ENCODE measurements around the gene TBATA. TPM values are rescaled to one million over a fixed set of nuclear protein-coding genes. Genes with fewer than 3 reads are reported as not detected.

Gene TBATA
- total and polyA plus RNA-seq, 4 experiments from 2014 or later: not detected

DNA sequence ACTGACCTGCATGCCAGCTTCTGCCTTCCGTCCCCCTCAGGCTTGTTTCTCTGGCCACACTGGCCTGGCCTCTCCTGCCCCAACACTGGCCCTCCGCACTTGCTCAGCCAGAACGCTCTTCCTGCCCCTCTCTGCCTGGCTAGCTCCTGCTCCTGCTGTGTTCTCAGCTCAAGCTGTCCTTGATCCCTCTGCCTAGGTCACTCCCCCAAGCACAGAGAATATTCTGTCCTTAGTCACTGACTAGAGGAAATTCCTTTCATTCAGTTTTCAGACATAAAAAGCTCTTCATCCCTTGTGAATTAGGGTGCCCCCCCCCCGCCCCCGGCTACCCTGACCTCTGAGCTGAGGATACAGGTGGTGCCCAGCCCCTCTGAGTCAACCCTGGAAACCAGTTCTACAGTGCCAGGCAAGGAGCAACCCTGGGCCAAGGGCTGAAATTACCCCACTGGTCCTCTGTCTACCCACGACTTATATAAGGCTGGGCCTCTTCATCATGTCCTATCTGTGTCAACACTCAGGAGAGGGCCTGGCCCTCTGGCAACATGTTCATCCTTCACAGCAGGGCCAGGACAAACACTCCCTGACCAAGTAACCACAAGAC lies 23.9 kb upstream of the TBATA start:
- Mint-ChIP-seq H3K36me3 (no peaks in the 10 kb centered on the region), H3K9me3 (peaks cover 0 to 2% (median 0%) of the 10 kb centered on the region in 8 donors), H3K4me1 (peaks cover under 1 to 1% (median under 1%) of the 10 kb centered on the region in 4 donors), H3K27ac (no peak overlapping the region), H3K27me3 (peaks cover 9 to 14% of the 10 kb centered on the region in 2 donors), H3K4me3 (no peak overlapping the region)
- CTCF ChIA-PET (ENCODE audit: partially characterized antibody): no interaction called here
- no peak for DNase-seq
- Histone ChIP-seq H3K4me1 (ENCODE audit: insufficient read depth, low read length) (no peaks in the 10 kb centered on the region), H3K27me3 (ENCODE audit: insufficient read depth, low read length) (no peaks in the 10 kb centered on the region), H3K27ac (ENCODE audit: low read depth, low read length) (no peak overlapping the region), H3K9me3 (ENCODE audit: control insufficient read depth in 1 of 2, low read length in 2 of 2) (no peaks in the 10 kb centered on the region), H3K4me3 (ENCODE audit: low read length in 2 of 2) (no peak overlapping the region), H3K36me3 (ENCODE audit: insufficient read depth, low read length) (no peaks in the 10 kb centered on the region)
- intact Hi-C loops (cut with micrococcal nuclease): no loop called here
- POLR2A ChIA-PET (ENCODE audit: partially characterized antibody): no interaction called here

DNA sequence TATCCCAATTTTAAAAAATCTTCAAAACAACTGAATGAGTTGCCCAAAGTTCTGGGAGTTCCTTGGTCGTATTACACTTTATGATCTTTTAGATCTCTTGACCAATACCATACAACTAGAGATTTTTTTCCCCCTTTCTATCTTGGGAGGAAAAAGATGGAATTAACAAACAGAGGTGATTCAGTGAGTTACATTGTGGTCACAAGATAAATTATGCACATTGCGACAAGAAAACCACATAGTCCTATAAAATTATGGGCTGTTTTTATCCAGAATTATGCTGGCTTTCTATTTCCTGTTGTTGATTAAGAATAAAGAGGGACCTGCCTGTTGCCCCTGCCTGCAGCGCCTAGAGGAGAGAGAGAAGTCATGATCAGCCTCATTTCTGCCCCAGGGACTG lies 22.4 kb upstream of the TBATA start:
- Mint-ChIP-seq H3K27ac (no peak overlapping the region), H3K4me3 (no peak overlapping the region), H3K4me1 (no peaks in the 10 kb centered on the region), H3K36me3 (no peaks in the 10 kb centered on the region), H3K27me3 (peaks cover 10 to 14% of the 10 kb centered on the region in 2 donors), H3K9me3 (peaks cover 0 to 2% (median 0%) of the 10 kb centered on the region in 8 donors)
- Histone ChIP-seq H3K9me3 (ENCODE audit: control insufficient read depth in 1 of 2, low read length in 2 of 2) (no peaks in the 10 kb centered on the region), H3K4me1 (ENCODE audit: insufficient read depth, low read length) (no peaks in the 10 kb centered on the region), H3K4me3 (ENCODE audit: low read length in 2 of 2) (no peak overlapping the region), H3K27me3 (ENCODE audit: insufficient read depth, low read length) (no peaks in the 10 kb centered on the region), H3K27ac (ENCODE audit: low read depth, low read length) (no peak overlapping the region), H3K36me3 (ENCODE audit: insufficient read depth, low read length) (no peaks in the 10 kb centered on the region)
- intact Hi-C loops (cut with micrococcal nuclease): no loop called here
- no peak for DNase-seq
- ChIA-PET POLR2A (ENCODE audit: partially characterized antibody) (no interaction called here), CTCF (ENCODE audit: partially characterized antibody) (no interaction called here)

DNA sequence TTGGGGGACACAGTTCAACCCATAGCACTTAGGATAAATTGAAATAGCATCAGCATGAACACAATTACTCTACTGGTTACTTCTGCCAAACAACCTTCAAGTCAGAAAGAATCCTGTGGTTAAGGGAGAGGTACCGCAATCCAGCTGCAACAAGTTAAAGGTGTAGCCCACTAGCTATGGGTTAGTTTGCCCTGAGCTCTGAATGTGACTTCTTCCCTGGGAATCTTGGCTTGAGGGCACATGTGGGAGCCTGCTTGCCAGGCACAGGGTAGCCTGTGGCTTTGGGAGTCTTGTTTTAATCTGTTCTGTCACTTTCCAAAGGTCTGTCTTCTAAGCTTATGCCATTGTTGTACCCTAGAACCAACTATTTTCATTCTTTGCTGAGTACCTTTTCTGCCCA lies 21.7 kb upstream of the TBATA start:
- H3K27me3 Mint-ChIP-seq: peaks cover 14 to 18% of the 10 kb centered on the region in 2 donors

DNA sequence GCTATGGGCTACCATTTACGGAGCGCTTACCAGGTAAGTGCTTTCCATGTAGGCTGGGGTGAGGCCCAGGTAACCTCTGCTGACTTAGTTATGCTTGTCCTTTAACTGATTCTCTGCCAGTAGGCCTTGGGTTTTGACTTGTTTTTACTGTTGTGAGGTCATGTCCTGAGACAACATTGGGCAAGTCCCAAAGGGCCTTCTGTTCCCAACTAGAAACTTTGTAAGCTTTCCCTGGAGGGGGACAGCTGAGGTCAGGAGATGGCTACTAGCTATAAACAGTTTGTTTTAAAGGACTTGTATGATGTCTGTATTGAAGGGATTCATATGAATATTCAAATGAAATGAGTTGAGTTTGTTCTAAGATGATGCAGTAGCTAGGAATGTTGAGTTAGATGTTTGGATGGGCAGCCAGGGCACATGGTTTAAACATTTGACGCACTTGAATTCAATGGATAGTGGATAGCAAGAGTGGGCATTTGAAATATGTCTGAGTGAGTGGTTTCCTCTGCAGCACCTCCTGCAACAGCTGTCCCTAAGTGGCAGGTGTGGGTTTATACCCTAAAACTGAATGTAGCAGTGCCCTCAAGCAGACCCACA lies 20.5 kb upstream of the TBATA start:
- Mint-ChIP-seq H3K27me3 (peaks cover 18 to 19% of the 10 kb centered on the region in 2 donors), H3K4me3 (no peak overlapping the region), H3K36me3 (no peaks in the 10 kb centered on the region), H3K9me3 (peaks cover 0 to 2% (median 0%) of the 10 kb centered on the region in 8 donors), H3K27ac (no peak overlapping the region), H3K4me1 (no peaks in the 10 kb centered on the region)
- Histone ChIP-seq H3K27me3 (ENCODE audit: insufficient read depth, low read length) (no peaks in the 10 kb centered on the region), H3K36me3 (ENCODE audit: insufficient read depth, low read length) (no peaks in the 10 kb centered on the region), H3K27ac (ENCODE audit: low read depth, low read length) (no peak overlapping the region), H3K4me1 (ENCODE audit: insufficient read depth, low read length) (no peaks in the 10 kb centered on the region), H3K4me3 (ENCODE audit: low read length in 2 of 2) (no peak overlapping the region), H3K9me3 (ENCODE audit: control insufficient read depth in 1 of 2, low read length in 2 of 2) (no peaks in the 10 kb centered on the region)
- ChIA-PET CTCF (ENCODE audit: partially characterized antibody) (no interaction called here), POLR2A (ENCODE audit: partially characterized antibody) (no interaction called here)
- DNase-seq: no peak
- intact Hi-C loops (cut with micrococcal nuclease): no loop called here

More for the DNA sequence above, 21.7 kb upstream of the TBATA start:
- no peak overlapping the region for H3K4me3 Mint-ChIP-seq
- no peak overlapping the region for H3K4me3 ChIP-seq (ENCODE audit: low read length in 2 of 2)
- CTCF ChIA-PET (ENCODE audit: partially characterized antibody): no interaction called here
- DNase-seq: no peak
- H3K27me3 ChIP-seq (ENCODE audit: insufficient read depth, low read length): no peaks in the 10 kb centered on the region
- H3K9me3 ChIP-seq (ENCODE audit: control insufficient read depth in 1 of 2, low read length in 2 of 2): no peaks in the 10 kb centered on the region
- no peak overlapping the region for H3K27ac Mint-ChIP-seq
- H3K4me1 Mint-ChIP-seq: no peaks in the 10 kb centered on the region
- H3K36me3 Mint-ChIP-seq: no peaks in the 10 kb centered on the region
- no peaks in the 10 kb centered on the region for H3K36me3 ChIP-seq (ENCODE audit: insufficient read depth, low read length)
- POLR2A ChIA-PET (ENCODE audit: partially characterized antibody): no interaction called here
- peaks cover 0 to 2% (median 0%) of the 10 kb centered on the region in 8 donors for H3K9me3 Mint-ChIP-seq
- H3K27ac ChIP-seq (ENCODE audit: low read depth, low read length): no peak overlapping the region
- no peaks in the 10 kb centered on the region for H3K4me1 ChIP-seq (ENCODE audit: insufficient read depth, low read length)
- intact Hi-C loops (cut with micrococcal nuclease): no loop called here

DNA sequence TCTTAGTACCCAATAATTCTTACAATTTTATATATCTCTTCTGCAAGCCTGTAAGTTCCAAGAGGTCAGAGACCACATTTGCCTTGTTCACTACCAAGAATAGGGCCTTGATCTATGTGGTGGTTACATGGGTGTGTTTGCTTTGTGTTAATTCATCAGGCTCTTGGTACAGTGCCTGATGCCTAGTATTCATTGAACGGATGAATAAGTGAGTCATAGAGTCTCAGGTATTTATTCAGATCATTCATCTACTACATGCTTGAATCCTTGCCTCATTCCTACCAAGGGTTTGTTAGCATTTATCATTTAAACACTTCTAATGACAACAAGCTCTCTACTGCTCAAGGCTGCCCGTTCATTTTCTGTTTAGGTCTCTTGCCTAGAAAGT lies 19.2 kb upstream of the TBATA start:
- no peaks in the 10 kb centered on the region for H3K36me3 Mint-ChIP-seq
- H3K27me3 ChIP-seq (ENCODE audit: insufficient read depth, low read length): no peaks in the 10 kb centered on the region
- H3K4me3 ChIP-seq (ENCODE audit: low read length in 2 of 2): no peak overlapping the region
- ChIA-PET POLR2A (ENCODE audit: partially characterized antibody) (no interaction called here), CTCF (ENCODE audit: partially characterized antibody) (interaction anchor here (1.5 kb wide), 1 partner anchor 12 kb away, joined by 3 read pairs; no protein-coding TSS in a partner anchor)
- no peaks in the 10 kb centered on the region for H3K4me1 Mint-ChIP-seq
- H3K4me3 Mint-ChIP-seq: no peak overlapping the region
- H3K27ac Mint-ChIP-seq: no peak overlapping the region
- no peaks in the 10 kb centered on the region for H3K4me1 ChIP-seq (ENCODE audit: insufficient read depth, low read length)
- peaks cover 0 to 2% (median 0%) of the 10 kb centered on the region in 8 donors for H3K9me3 Mint-ChIP-seq
- H3K27ac ChIP-seq (ENCODE audit: low read depth, low read length): no peak overlapping the region
- intact Hi-C loops (cut with micrococcal nuclease): no loop called here
- peaks cover 18 to 22% of the 10 kb centered on the region in 2 donors for H3K27me3 Mint-ChIP-seq
- H3K36me3 ChIP-seq (ENCODE audit: insufficient read depth, low read length): no peaks in the 10 kb centered on the region
- no peak for DNase-seq
- no peaks in the 10 kb centered on the region for H3K9me3 ChIP-seq (ENCODE audit: control insufficient read depth in 1 of 2, low read length in 2 of 2)

DNA sequence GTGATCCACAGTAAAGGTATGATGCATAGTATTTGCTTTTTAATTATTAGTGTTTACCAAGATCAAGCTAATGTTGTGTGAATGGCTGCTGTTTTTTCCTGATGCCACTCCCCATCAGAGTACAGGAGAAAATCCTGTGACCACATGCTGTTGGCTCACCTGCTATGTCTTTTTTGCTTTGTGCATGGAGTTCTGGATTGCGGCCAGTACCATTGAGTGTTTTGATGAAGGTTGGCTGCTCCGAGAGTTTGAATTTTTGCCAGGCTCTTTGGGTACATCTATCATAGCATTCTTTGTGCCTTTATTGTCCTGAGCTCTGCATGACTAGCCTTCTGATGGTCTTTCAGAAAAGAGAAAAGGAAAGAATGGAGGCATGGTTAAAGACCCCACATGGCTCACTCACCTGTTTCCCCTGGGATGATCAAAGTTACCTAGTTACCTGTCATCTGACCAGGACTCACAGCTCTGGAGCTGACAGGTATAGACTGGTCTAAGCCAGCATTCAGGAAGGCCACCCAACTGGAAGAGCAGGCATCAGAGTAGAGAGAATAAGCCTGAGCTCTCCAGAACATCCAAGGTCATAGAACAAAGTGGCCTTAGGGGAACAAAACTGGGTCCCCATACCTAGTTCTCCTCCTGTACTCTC lies 18.7 kb upstream of the TBATA start:
- Histone ChIP-seq H3K4me1 (ENCODE audit: insufficient read depth, low read length) (no peaks in the 10 kb centered on the region), H3K9me3 (ENCODE audit: control insufficient read depth in 1 of 2, low read length in 2 of 2) (no peaks in the 10 kb centered on the region), H3K4me3 (ENCODE audit: low read length in 2 of 2) (no peak overlapping the region), H3K27me3 (ENCODE audit: insufficient read depth, low read length) (no peaks in the 10 kb centered on the region), H3K36me3 (ENCODE audit: insufficient read depth, low read length) (no peaks in the 10 kb centered on the region), H3K27ac (ENCODE audit: low read depth, low read length) (no peak overlapping the region)
- peaks cover 18 to 24% of the 10 kb centered on the region in 2 donors for H3K27me3 Mint-ChIP-seq
- H3K9me3 Mint-ChIP-seq: peaks cover 0 to 2% (median 0%) of the 10 kb centered on the region in 8 donors
- DNase-seq: no peak
- H3K4me3 Mint-ChIP-seq: no peak overlapping the region
- ChIA-PET CTCF (ENCODE audit: partially characterized antibody) (interaction anchor here (1.5 kb wide), 1 partner anchor 13 kb away, joined by 3 read pairs; no protein-coding TSS in a partner anchor), POLR2A (ENCODE audit: partially characterized antibody) (no interaction called here)
- no peak overlapping the region for H3K27ac Mint-ChIP-seq
- no peaks in the 10 kb centered on the region for H3K4me1 Mint-ChIP-seq
- no peaks in the 10 kb centered on the region for H3K36me3 Mint-ChIP-seq
- intact Hi-C loops (cut with micrococcal nuclease): no loop called here

DNA sequence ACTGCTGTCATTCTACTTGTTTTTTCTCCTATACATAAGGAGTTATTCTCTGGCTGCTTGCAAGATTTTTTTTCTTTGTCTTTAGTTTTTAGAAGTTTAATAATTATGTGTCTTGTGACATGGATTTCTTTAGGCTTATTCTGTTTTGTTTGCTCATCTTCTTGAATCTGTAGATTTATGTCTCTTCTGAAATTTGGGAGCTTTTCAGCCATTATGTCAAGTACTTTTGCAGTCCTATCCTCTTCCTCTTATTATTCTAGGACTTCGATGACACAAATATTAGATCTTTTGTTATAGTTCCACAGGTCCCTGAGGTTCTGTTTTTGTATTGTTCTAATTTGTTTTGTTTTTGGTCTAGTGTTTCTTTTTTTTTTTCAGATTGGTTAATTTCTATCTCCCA lies 16.7 kb upstream of the TBATA start:
- Mint-ChIP-seq H3K4me1 (no peaks in the 10 kb centered on the region), H3K36me3 (no peaks in the 10 kb centered on the region), H3K27me3 (peaks cover 20 to 37% of the 10 kb centered on the region in 2 donors), H3K9me3 (no peaks in the 10 kb centered on the region), H3K27ac (no peak overlapping the region), H3K4me3 (no peak overlapping the region)
- Histone ChIP-seq H3K27ac (ENCODE audit: low read depth, low read length) (no peak overlapping the region), H3K27me3 (ENCODE audit: insufficient read depth, low read length) (no peaks in the 10 kb centered on the region), H3K36me3 (ENCODE audit: insufficient read depth, low read length) (no peaks in the 10 kb centered on the region), H3K9me3 (ENCODE audit: control insufficient read depth in 1 of 2, low read length in 2 of 2) (no peaks in the 10 kb centered on the region), H3K4me1 (ENCODE audit: insufficient read depth, low read length) (no peaks in the 10 kb centered on the region), H3K4me3 (ENCODE audit: low read length in 2 of 2) (no peak overlapping the region)
- CTCF ChIA-PET (ENCODE audit: partially characterized antibody): no interaction called here
- intact Hi-C loops (cut with micrococcal nuclease): no loop called here
- no peak for DNase-seq
- POLR2A ChIA-PET (ENCODE audit: partially characterized antibody): no interaction called here
